Measurements from ENCODE around the gene USP21.

DNA sequence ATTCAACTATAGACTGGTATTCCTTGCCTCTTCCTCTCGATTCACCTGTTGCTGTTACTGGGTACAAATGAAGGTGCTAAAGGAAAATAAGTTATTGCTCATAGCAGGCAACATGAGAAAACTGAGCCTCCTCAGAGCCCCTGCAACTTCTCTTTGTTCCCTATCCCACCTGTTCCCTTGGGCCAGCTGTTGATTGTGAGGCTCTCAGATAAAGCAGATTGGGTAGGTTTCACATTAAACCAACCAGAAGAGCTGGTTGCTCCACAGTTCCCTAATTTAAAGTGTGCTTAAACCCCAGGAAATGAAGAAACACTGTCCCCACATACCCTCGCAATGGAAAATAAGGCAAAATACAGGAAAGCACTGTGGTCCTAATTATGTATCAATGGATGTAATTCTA, 31.7 kb upstream of the USP21 start:
- TF ChIP-seq, protein P1, sequence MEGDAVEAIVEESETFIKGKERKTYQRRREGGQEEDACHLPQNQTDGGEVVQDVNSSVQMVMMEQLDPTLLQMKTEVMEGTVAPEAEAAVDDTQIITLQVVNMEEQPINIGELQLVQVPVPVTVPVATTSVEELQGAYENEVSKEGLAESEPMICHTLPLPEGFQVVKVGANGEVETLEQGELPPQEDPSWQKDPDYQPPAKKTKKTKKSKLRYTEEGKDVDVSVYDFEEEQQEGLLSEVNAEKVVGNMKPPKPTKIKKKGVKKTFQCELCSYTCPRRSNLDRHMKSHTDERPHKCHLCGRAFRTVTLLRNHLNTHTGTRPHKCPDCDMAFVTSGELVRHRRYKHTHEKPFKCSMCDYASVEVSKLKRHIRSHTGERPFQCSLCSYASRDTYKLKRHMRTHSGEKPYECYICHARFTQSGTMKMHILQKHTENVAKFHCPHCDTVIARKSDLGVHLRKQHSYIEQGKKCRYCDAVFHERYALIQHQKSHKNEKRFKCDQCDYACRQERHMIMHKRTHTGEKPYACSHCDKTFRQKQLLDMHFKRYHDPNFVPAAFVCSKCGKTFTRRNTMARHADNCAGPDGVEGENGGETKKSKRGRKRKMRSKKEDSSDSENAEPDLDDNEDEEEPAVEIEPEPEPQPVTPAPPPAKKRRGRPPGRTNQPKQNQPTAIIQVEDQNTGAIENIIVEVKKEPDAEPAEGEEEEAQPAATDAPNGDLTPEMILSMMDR (IDR thresholded peaks at IDR 0.05; ENCODE audit: low read length) = no peak
- TF ChIP-seq EZH2 (IDR thresholded peaks at IDR 0.05; ENCODE audit: borderline replicate concordance, low read length) = no peak

Measured in OCI-LY1 (cell line).